Endothelial cell of umbilical vein (primary cell): ENCODE results near the gene CEP250. TPM values are rescaled to one million over a fixed set of nuclear protein-coding genes. Genes with fewer than 3 reads are reported as not detected.
"Not testable (repeated sequence)": the region's sequence is repeated elsewhere in the genome, so short reads cannot be mapped to it uniquely, and the experiment has no call there.

Experiments used
- BruUV-seq: library from RNA; stranded (reverse); fragments of 400-500 nt; replicated peaks from 2 replicates; lab custom pipeline; 2021; lab: Mats Ljungman, UMichigan
- CTCF ChIA-PET: fragments of 300-600, 350-600 bp; sonication (Branson Sonifier 250); formaldehyde crosslinking; loops from one replicate; lab custom pipeline; 2021; ENCODE audit warnings: antibody characterized with exemption, inconsistent platforms; lab: Charles Lee
- POLR2A ChIA-PET: fragments of 300-600, 350-600 bp; sonication (Branson Sonifier 250); formaldehyde crosslinking; loops from one replicate; lab custom pipeline; 2021; ENCODE audit warnings: antibody characterized with exemption, inconsistent platforms; lab: Charles Lee
- DNase-seq: peaks from one replicate; pipeline ENCODE4 v3.0.0-alpha.2; 2011; ENCODE audit warnings: low read depth, low spot score
- FAIRE-seq: peaks from 2 replicates; lab custom pipeline; 2011; peaks lifted over from hg19 to GRCh38; lab: Jason Lieb, UNC
- H2AFZ ChIP-seq: 2 replicates; pipeline ENCODE4 v1.6.0; 2012; ENCODE audit warnings: low read depth, low read length, control low read depth, inconsistent platforms
- H3K27ac ChIP-seq: 2 replicates; pipeline ENCODE4 v1.5.1; 2011; ENCODE audit warnings: low read depth, mild to moderate bottlenecking, control low read depth, low read length, moderate library complexity; ENCODE audit not compliant: insufficient read depth
- H3K27me3 ChIP-seq, 2 experiments: 2 replicates each; pipeline versions ENCODE4 v1.6.0 to v1.6.1; 2011; ENCODE audit warnings: low read length in 2 of 2, mixed read lengths in 1 of 2; ENCODE audit not compliant: control insufficient read depth in 2 of 2, insufficient read depth in 2 of 2
- H3K36me3 ChIP-seq, 2 experiments: 2 replicates in 1 of 2; 3 replicates in 1 of 2; pipeline ENCODE4 v1.5.1; 2011; ENCODE audit warnings: low read length in 2 of 2, mild to moderate bottlenecking in 1 of 2, moderate library complexity in 1 of 2; ENCODE audit not compliant: control insufficient read depth in 2 of 2, insufficient read depth in 2 of 2; ENCODE audit errors: extremely low read depth in 1 of 2
- H3K4me1 ChIP-seq: 3 replicates; pipeline ENCODE4 v1.5.1; 2011; ENCODE audit warnings: mild to moderate bottlenecking, low read length; ENCODE audit not compliant: control insufficient read depth, insufficient read depth; ENCODE audit errors: extremely low read depth
- H3K4me2 ChIP-seq: 2 replicates; pipeline ENCODE4 v1.6.1; 2011; ENCODE audit warnings: low read length, control low read depth, mixed read lengths; ENCODE audit not compliant: insufficient read depth
- H3K4me3 ChIP-seq, 3 experiments: fragments of 200-600 bp in 1 of 3; sonication (generic), shearing (Covaris generic) in 1 of 3; replicated peaks in 1 of 3; 2 replicates each; pipeline ENCODE4 v1.5.1; 2011 to 2016; ENCODE audit warnings: control low read depth in 3 of 3, low read length in 3 of 3, mild to moderate bottlenecking in 2 of 3, inconsistent platforms in 1 of 3, low read depth in 1 of 3, moderate library complexity in 1 of 3; ENCODE audit not compliant: insufficient read depth in 1 of 3
- H3K79me2 ChIP-seq: 2 replicates; pipeline ENCODE4 v1.6.0; 2012; ENCODE audit warnings: low read length, inconsistent platforms; ENCODE audit not compliant: control insufficient read depth, insufficient read depth
- H3K9ac ChIP-seq: replicated peaks from 2 replicates; pipeline ENCODE3; 2011; ENCODE audit warnings: low read length, control low read depth; ENCODE audit not compliant: insufficient read depth; ENCODE audit errors: extremely low read depth
- H3K9me1 ChIP-seq: replicated peaks from 3 replicates; pipeline ENCODE4 v1.6.0; 2011; ENCODE audit warnings: mild to moderate bottlenecking, low read length; ENCODE audit not compliant: control insufficient read depth, insufficient read depth; ENCODE audit errors: extremely low read depth
- H3K9me3 ChIP-seq: replicated peaks from 2 replicates; pipeline ENCODE4 v1.5.1; 2012; ENCODE audit warnings: low read length, inconsistent platforms; ENCODE audit not compliant: control insufficient read depth, insufficient read depth
- H4K20me1 ChIP-seq: replicated peaks from 2 replicates; pipeline ENCODE3; 2011; ENCODE audit warnings: mild to moderate bottlenecking, low read length; ENCODE audit not compliant: control insufficient read depth, insufficient read depth; ENCODE audit errors: extremely low read depth
- CTCF ChIP-seq, 2 donors: IDR thresholded peaks; 1 replicate in 1 of 2; 2 replicates in 1 of 2; pipeline ENCODE4 v1.5.1; 2011; ENCODE audit warnings: low read length in 2 of 2, mild to moderate bottlenecking in 2 of 2, moderate library complexity in 2 of 2, control low read depth in 1 of 2, inconsistent platforms in 1 of 2, low read depth in 1 of 2; ENCODE audit not compliant: insufficient read depth in 1 of 2; ENCODE audit errors: extremely low read depth in 1 of 2
- EZH2 ChIP-seq: IDR thresholded peaks from 2 replicates; pipeline ENCODE4 v1.6.1; 2012; ENCODE audit warnings: borderline replicate concordance, low read depth, mild to moderate bottlenecking, moderate library complexity, low read length, inconsistent platforms; ENCODE audit not compliant: severe bottlenecking
- FOS ChIP-seq: IDR thresholded peaks from 2 replicates; pipeline ENCODE4 v1.6.1; 2011; ENCODE audit warnings: mild to moderate bottlenecking, low read length, moderate library complexity, borderline replicate concordance; ENCODE audit not compliant: insufficient read depth
- GATA2 ChIP-seq: IDR thresholded peaks from 2 replicates; pipeline ENCODE4 v1.7.0; 2011; ENCODE audit warnings: low read depth, mild to moderate bottlenecking, moderate library complexity, mixed read lengths, low read length; ENCODE audit not compliant: insufficient read length, insufficient read depth
- JUN ChIP-seq: IDR thresholded peaks from 2 replicates; pipeline ENCODE4 v1.6.1; 2011; ENCODE audit warnings: borderline replicate concordance, low read depth; ENCODE audit not compliant: insufficient read length, insufficient read depth
- MAX ChIP-seq: IDR thresholded peaks from 2 replicates; pipeline ENCODE4 v1.6.1; 2011; ENCODE audit not compliant: insufficient read depth, insufficient read length
- MYC ChIP-seq: IDR thresholded peaks from one replicate; pipeline ENCODE4 v1.6.1; 2011; ENCODE audit warnings: mild to moderate bottlenecking, low read depth, low read length
- POLR2A ChIP-seq: IDR thresholded peaks from 2 replicates; pipeline ENCODE4 v1.6.1; 2012; ENCODE audit warnings: low read depth, mild to moderate bottlenecking, control low read depth, low read length
- POLR2AphosphoS5 ChIP-seq: IDR thresholded peaks from 2 replicates; pipeline ENCODE4 v1.6.1; 2012; ENCODE audit warnings: low read depth, mild to moderate bottlenecking, control low read depth, low read length, moderate library complexity; ENCODE audit not compliant: insufficient read depth
- dilution Hi-C: fragments of 300-500 bp; cut with MboI; formaldehyde crosslinking; loops from one replicate; pipeline ENCODE4 v1.15.0; 2019; ENCODE audit warnings: low sequenced_read_pairs; ENCODE audit not compliant: extremely low pct_ligation_motif_present
- intact Hi-C: fragments of 100-400 bp; cut with micrococcal nuclease; formaldehyde crosslinking; loops from one replicate; pipeline ENCODE4 v1.10.0; 2022
- polyA plus RNA-seq, 4 experiments: library from polyadenylated mRNA; depleted of rRNA in 3 of 4; stranded (reverse) in 3 of 4; unstranded in 1 of 4; fragments of >200 nt; gene quantifications; 2 replicates each; pipeline versions ENCODE4 v1.2.1 to v1.2.3, GENCODE V29; 2011 to 2012; ENCODE audit warnings: missing spikeins in 1 of 4
- total RNA-seq: library from RNA; stranded (reverse); gene quantifications from 2 replicates; pipeline ENCODE4 v1.2.3, GENCODE V29; 2021

Gene CEP250
- total and polyA plus RNA-seq, 2 donors (not counting 3 experiments of a cell fraction or from before 2014, with no cell fraction given), result 5.3 to 58.9 TPM

- ChIA-PET CTCF (interaction anchor here (1.5 to 2.8 kb wide), 2 partner anchors 18 to 159 kb away, joined by 3 to 9 read pairs; no protein-coding TSS in a partner anchor), POLR2A (no interaction called here)
- no peak overlapping the region for H3K9ac ChIP-seq
- no peaks in the 10 kb centered on the region for H3K27me3 ChIP-seq
- no peaks in the 10 kb centered on the region for H3K4me1 ChIP-seq
- no peaks in the 10 kb centered on the region for H3K9me1 ChIP-seq
- FAIRE-seq (no peak), DNase-seq (no peak)
- BruUV-seq, result no TSS peak
- H3K4me2 ChIP-seq, result no peak overlapping the region
- no peak overlapping the region for H3K27ac ChIP-seq
- no peak overlapping the region for H3K4me3 ChIP-seq
- no peak overlapping the region for H2AFZ ChIP-seq
- no peaks in the 10 kb centered on the region for H3K9me3 ChIP-seq
- intact Hi-C loops, result loop anchor here (10.0 kb wide), 2 partner anchors 98 to 178 kb away; partner anchors contain the start of genes NFS1, ROMO1 and SPAG4
- dilution Hi-C loops, result no loop called here
- H3K36me3 ChIP-seq, result peaks cover 0 to under 1% of the 10 kb centered on the region in 2 experiments
- no peaks in the 10 kb centered on the region for H3K79me2 ChIP-seq
- no peak for TF ChIP-seq JUN
- no peak for TF ChIP-seq POLR2AphosphoS5
- TF ChIP-seq MYC, result no peak
- TF ChIP-seq GATA2, result no peak
- TF ChIP-seq CTCF (IDR thresholded peaks at IDR 0.05; ENCODE audit: extremely low read depth in 1 of 2, insufficient read depth in 1 of 2, low read depth in 1 of 2, low read length in 2 of 2), result no peak
- no peak for TF ChIP-seq FOS
- TF ChIP-seq EZH2, result no peak
- no peak for TF ChIP-seq POLR2A
- TF ChIP-seq MAX, result no peak
- no peaks in the 10 kb centered on the region for H4K20me1 ChIP-seq
Observed at GRCh38 chr20:35517125-35517524, 61.7 kb downstream of the CEP250 start.

- dilution Hi-C loops, H3K4me3 ChIP-seq, H4K20me1 ChIP-seq, H3K9me3 ChIP-seq, H3K9ac ChIP-seq, H3K27ac ChIP-seq, H3K36me3 ChIP-seq, H3K4me2 ChIP-seq, H3K4me1 ChIP-seq, FAIRE-seq, DNase-seq, POLR2A ChIA-PET, H3K79me2 ChIP-seq, H2AFZ ChIP-seq, H3K27me3 ChIP-seq, BruUV-seq, H3K9me1 ChIP-seq: not testable (repeated sequence)
- intact Hi-C loops, result loop anchor here (10.0 kb wide), 2 partner anchors 97 to 177 kb away; partner anchors contain the start of genes NFS1, ROMO1 and SPAG4
- CTCF ChIA-PET, result interaction anchor here (1.5 to 2.8 kb wide), 2 partner anchors 19 to 158 kb away, joined by 3 to 9 read pairs; no protein-coding TSS in a partner anchor
Observed at GRCh38 chr20:35517767-35518166, 62.4 kb downstream of the CEP250 start.
